GM23338 (cell line): ENCODE data around the gene TIMM9. TPM values are rescaled to one million over a fixed set of nuclear protein-coding genes. Genes with fewer than 3 reads are reported as not detected.

Source experiments
- ATAC-seq: fragments of 200-7000 bp; cut with Tn5 transposase; 3 replicates; pipeline ENCODE4 v1.9.1; 2020
- DNase-seq: peaks from one replicate; pipeline ENCODE4 v3.0.0-alpha.2; 2015; ENCODE audit warnings: low spot score
- H2AFZ ChIP-seq: fragments of 200-600 bp; sonication (generic); 2 replicates; pipeline ENCODE4 v1.8.0; 2016; ENCODE audit warnings: antibody characterized with exemption, mild to moderate bottlenecking, moderate library complexity
- H3F3A ChIP-seq: fragments of 200-600 bp; sonication (generic); replicated peaks from 2 replicates; pipeline ENCODE4 v1.8.0; 2017; ENCODE audit warnings: antibody characterized with exemption, mixed run types, low read depth
- H3K27ac ChIP-seq: fragments of 200-600 bp; sonication (generic); 2 replicates; pipeline ENCODE4 v1.6.1; 2016; ENCODE audit warnings: low read depth
- H3K27me3 ChIP-seq: fragments of 200-600 bp; sonication (generic); 2 replicates; pipeline ENCODE4 v1.8.0; 2016; ENCODE audit warnings: mild to moderate bottlenecking, mixed run types, moderate library complexity; ENCODE audit not compliant: insufficient read depth
- H3K36me3 ChIP-seq: fragments of 200-600 bp; sonication (generic); 2 replicates; pipeline ENCODE4 v1.8.0; 2016; ENCODE audit warnings: mild to moderate bottlenecking; ENCODE audit not compliant: insufficient read depth
- H3K4me1 ChIP-seq: fragments of 200-600 bp; sonication (generic); 2 replicates; pipeline ENCODE4 v1.8.0; 2016; ENCODE audit warnings: mild to moderate bottlenecking, moderate library complexity; ENCODE audit not compliant: insufficient read depth
- H3K4me2 ChIP-seq: fragments of 200-600 bp; sonication (generic); 2 replicates; pipeline ENCODE4 v1.7.1; 2017; ENCODE audit warnings: mixed run types
- H3K4me3 ChIP-seq: fragments of 200-600 bp; sonication (generic); 2 replicates; pipeline ENCODE4 v1.6.1; 2016; ENCODE audit warnings: mixed run types
- H3K79me2 ChIP-seq: fragments of 200-600 bp; sonication (generic); replicated peaks from 2 replicates; pipeline ENCODE4 v1.8.0; 2017; ENCODE audit warnings: mild to moderate bottlenecking; ENCODE audit not compliant: insufficient read depth
- H3K9me2 ChIP-seq: fragments of 200-600 bp; sonication (generic); 2 replicates; pipeline ENCODE4 v1.8.0; 2017; ENCODE audit not compliant: insufficient read depth
- H4K20me1 ChIP-seq: fragments of 200-600 bp; sonication (generic); replicated peaks from 2 replicates; pipeline ENCODE4 v1.8.0; 2017; ENCODE audit warnings: mild to moderate bottlenecking; ENCODE audit not compliant: insufficient read depth
- H3K27ac Mint-ChIP-seq: 2 replicates; pipeline ENCODE4 v1.8.0; 2020; ENCODE audit warnings: inconsistent platforms, mild to moderate bottlenecking, moderate library complexity, mixed read lengths
- H3K27me3 Mint-ChIP-seq: 3 replicates; pipeline ENCODE4 v1.8.0; 2022; ENCODE audit warnings: low read depth, mild to moderate bottlenecking, moderate library complexity, mixed read lengths, inconsistent platforms; ENCODE audit not compliant: insufficient read depth, poor library complexity
- H3K36me3 Mint-ChIP-seq: 3 replicates; pipeline ENCODE4 v1.8.0; 2021; ENCODE audit warnings: low read depth, mild to moderate bottlenecking, inconsistent platforms, moderate library complexity, mixed read lengths
- H3K4me1 Mint-ChIP-seq: 3 replicates; pipeline ENCODE4 v1.8.0; 2020; ENCODE audit warnings: mild to moderate bottlenecking, inconsistent platforms, mixed read lengths
- H3K4me3 Mint-ChIP-seq: 3 replicates; pipeline ENCODE4 v1.8.0; 2021; ENCODE audit warnings: moderate library complexity, mild to moderate bottlenecking, inconsistent platforms, mixed read lengths
- H3K9me3 Mint-ChIP-seq: 3 replicates; pipeline ENCODE4 v1.8.0; 2020; ENCODE audit warnings: moderate library complexity, mild to moderate bottlenecking, inconsistent platforms, mixed read lengths
- CREB1 ChIP-seq: fragments of 250-450 bp; sonication (Bioruptor Pico); IDR thresholded peaks from 2 replicates; pipeline ENCODE4 v1.5.0; 2020; ENCODE audit warnings: low read depth, mild to moderate bottlenecking, moderate library complexity
- EZH2 ChIP-seq: fragments of 200-600 bp; sonication (generic); IDR thresholded peaks from one replicate; pipeline ENCODE4 v1.8.0; 2017; ENCODE audit warnings: antibody characterized with exemption, mild to moderate bottlenecking, low read depth; ENCODE audit not compliant: unreplicated experiment
- EZH2phosphoT487 ChIP-seq: fragments of 200-600 bp; sonication (generic); IDR thresholded peaks from one replicate; pipeline ENCODE4 v1.8.1; 2018; ENCODE audit warnings: antibody characterized with exemption; ENCODE audit not compliant: unreplicated experiment
- NANOG ChIP-seq: IDR thresholded peaks from 2 replicates; pipeline ENCODE4 v1.6.1; 2016; ENCODE audit warnings: antibody characterized with exemption, borderline replicate concordance
- POLR2AphosphoS5 ChIP-seq: IDR thresholded peaks from 2 replicates; pipeline ENCODE4 v1.6.1; 2016; ENCODE audit warnings: antibody characterized with exemption, low read depth
- STAT1 ChIP-seq: IDR thresholded peaks from one replicate; pipeline ENCODE4 v1.6.1; 2016; ENCODE audit warnings: antibody characterized with exemption; ENCODE audit not compliant: unreplicated experiment
- ZNF114 ChIP-seq: fragments of 250-450 bp; sonication (Bioruptor Pico); IDR thresholded peaks from 2 replicates; pipeline ENCODE4 v1.5.0; 2020; ENCODE audit warnings: mild to moderate bottlenecking, moderate library complexity
- ZNF331 ChIP-seq: fragments of 250-450 bp; sonication (Bioruptor Pico); IDR thresholded peaks from 2 replicates; pipeline ENCODE4 v1.5.0; 2020; ENCODE audit warnings: low read depth, mild to moderate bottlenecking, moderate library complexity
- polyA plus RNA-seq: library from polyadenylated mRNA; unstranded; fragments of >200 nt; fragmentation: Nextera tagmentation; extraction: Ambion mirVana; gene quantifications from 2 replicates; pipeline ENCODE4 v1.2.1, GENCODE V29; 2016
- total RNA-seq: library from RNA; depleted of rRNA; stranded (reverse); fragments of >200 nt; shearing (Covaris generic); gene quantifications from 2 replicates; pipeline ENCODE4 v1.2.3, GENCODE V29; 2014
- TF ChIP-seq, protein P1 (sequence below), 2 experiments: fragments of 200-600 bp in 1 of 2; sonication (generic) in 1 of 2; conservative IDR thresholded peaks; 2 replicates each; pipeline versions ENCODE4 v1.5.1 to v1.6.1; 2016 to 2017; ENCODE audit warnings: antibody characterized with exemption in 2 of 2, low read depth in 2 of 2, mild to moderate bottlenecking in 2 of 2, moderate library complexity in 1 of 2
- TF ChIP-seq, protein P2 (sequence below): IDR thresholded peaks from one replicate; pipeline ENCODE4 v1.6.1; 2018; ENCODE audit warnings: antibody characterized with exemption; ENCODE audit not compliant: unreplicated experiment
- TF ChIP-seq, protein P3 (sequence below): IDR thresholded peaks from 2 replicates; pipeline ENCODE4 v1.6.1; 2016; ENCODE audit warnings: antibody characterized with exemption
- TF ChIP-seq, protein P4 (sequence below): fragments of 250-450 bp; sonication (Bioruptor Pico); IDR thresholded peaks from 2 replicates; pipeline ENCODE4 v1.5.0; 2020; ENCODE audit warnings: mild to moderate bottlenecking, moderate library complexity

Gene TIMM9
- total and polyA plus RNA-seq, 2 experiments from 2014 or later, result 40.3 to 146 TPM

DNA sequence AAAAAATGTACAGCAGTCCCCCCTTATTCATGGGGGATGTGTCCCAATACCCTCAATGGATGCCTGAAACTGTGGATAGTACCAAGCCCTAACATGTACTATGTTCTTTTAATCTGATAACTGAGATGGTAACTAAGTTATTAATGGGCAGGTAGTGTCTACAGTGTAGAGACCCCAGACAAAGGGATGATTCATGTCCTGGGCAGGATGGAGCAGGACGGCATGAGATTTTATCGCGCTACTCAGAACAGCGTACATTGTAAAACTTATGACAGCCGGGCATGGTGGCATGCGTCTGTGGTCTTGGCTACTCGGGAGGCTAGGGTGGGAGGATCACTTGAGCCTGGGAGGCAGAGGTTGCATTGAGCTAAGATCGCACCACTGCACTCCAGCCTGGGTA is 37.3 kb upstream of the TIMM9 start:
- peaks cover 5% of the 10 kb centered on the region for H3K27me3 Mint-ChIP-seq
- ATAC-seq (no peak), DNase-seq (no peak)
- Histone ChIP-seq H3K4me3 (no peak overlapping the region), H3K27ac (no peak overlapping the region), H3K9me2 (no peaks in the 10 kb centered on the region), H3K4me1 (no peaks in the 10 kb centered on the region), H3K4me2 (no peak overlapping the region), H3K36me3 (no peaks in the 10 kb centered on the region), H3F3A (no peaks in the 10 kb centered on the region), H3K79me2 (no peaks in the 10 kb centered on the region), H3K27me3 (no peaks in the 10 kb centered on the region), H4K20me1 (no peaks in the 10 kb centered on the region), H2AFZ (no peak overlapping the region)
- H3K4me3 Mint-ChIP-seq, result no peak overlapping the region
- H3K9me3 Mint-ChIP-seq, result no peaks in the 10 kb centered on the region
- peaks cover 21% of the 10 kb centered on the region; the same call in 2 of the 3 replicates for H3K36me3 Mint-ChIP-seq
- TF ChIP-seq EZH2 (no peak), EZH2phosphoT487 (no peak), ZNF331 (CRISPR knock-in tag) (no peak), POLR2AphosphoS5 (no peak), CREB1 (no peak), STAT1 (no peak), NANOG (no peak), ZNF114 (CRISPR knock-in tag) (no peak)
- TF ChIP-seq, protein P1, sequence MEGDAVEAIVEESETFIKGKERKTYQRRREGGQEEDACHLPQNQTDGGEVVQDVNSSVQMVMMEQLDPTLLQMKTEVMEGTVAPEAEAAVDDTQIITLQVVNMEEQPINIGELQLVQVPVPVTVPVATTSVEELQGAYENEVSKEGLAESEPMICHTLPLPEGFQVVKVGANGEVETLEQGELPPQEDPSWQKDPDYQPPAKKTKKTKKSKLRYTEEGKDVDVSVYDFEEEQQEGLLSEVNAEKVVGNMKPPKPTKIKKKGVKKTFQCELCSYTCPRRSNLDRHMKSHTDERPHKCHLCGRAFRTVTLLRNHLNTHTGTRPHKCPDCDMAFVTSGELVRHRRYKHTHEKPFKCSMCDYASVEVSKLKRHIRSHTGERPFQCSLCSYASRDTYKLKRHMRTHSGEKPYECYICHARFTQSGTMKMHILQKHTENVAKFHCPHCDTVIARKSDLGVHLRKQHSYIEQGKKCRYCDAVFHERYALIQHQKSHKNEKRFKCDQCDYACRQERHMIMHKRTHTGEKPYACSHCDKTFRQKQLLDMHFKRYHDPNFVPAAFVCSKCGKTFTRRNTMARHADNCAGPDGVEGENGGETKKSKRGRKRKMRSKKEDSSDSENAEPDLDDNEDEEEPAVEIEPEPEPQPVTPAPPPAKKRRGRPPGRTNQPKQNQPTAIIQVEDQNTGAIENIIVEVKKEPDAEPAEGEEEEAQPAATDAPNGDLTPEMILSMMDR (conservative IDR thresholded peaks at IDR 0.05; ENCODE audit: low read depth in 2 of 2), result no peak
- TF ChIP-seq, protein P2, sequence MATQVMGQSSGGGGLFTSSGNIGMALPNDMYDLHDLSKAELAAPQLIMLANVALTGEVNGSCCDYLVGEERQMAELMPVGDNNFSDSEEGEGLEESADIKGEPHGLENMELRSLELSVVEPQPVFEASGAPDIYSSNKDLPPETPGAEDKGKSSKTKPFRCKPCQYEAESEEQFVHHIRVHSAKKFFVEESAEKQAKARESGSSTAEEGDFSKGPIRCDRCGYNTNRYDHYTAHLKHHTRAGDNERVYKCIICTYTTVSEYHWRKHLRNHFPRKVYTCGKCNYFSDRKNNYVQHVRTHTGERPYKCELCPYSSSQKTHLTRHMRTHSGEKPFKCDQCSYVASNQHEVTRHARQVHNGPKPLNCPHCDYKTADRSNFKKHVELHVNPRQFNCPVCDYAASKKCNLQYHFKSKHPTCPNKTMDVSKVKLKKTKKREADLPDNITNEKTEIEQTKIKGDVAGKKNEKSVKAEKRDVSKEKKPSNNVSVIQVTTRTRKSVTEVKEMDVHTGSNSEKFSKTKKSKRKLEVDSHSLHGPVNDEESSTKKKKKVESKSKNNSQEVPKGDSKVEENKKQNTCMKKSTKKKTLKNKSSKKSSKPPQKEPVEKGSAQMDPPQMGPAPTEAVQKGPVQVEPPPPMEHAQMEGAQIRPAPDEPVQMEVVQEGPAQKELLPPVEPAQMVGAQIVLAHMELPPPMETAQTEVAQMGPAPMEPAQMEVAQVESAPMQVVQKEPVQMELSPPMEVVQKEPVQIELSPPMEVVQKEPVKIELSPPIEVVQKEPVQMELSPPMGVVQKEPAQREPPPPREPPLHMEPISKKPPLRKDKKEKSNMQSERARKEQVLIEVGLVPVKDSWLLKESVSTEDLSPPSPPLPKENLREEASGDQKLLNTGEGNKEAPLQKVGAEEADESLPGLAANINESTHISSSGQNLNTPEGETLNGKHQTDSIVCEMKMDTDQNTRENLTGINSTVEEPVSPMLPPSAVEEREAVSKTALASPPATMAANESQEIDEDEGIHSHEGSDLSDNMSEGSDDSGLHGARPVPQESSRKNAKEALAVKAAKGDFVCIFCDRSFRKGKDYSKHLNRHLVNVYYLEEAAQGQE, result no peak
- TF ChIP-seq, protein P3, sequence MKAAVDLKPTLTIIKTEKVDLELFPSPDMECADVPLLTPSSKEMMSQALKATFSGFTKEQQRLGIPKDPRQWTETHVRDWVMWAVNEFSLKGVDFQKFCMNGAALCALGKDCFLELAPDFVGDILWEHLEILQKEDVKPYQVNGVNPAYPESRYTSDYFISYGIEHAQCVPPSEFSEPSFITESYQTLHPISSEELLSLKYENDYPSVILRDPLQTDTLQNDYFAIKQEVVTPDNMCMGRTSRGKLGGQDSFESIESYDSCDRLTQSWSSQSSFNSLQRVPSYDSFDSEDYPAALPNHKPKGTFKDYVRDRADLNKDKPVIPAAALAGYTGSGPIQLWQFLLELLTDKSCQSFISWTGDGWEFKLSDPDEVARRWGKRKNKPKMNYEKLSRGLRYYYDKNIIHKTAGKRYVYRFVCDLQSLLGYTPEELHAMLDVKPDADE, result no peak
- TF ChIP-seq, protein P4, sequence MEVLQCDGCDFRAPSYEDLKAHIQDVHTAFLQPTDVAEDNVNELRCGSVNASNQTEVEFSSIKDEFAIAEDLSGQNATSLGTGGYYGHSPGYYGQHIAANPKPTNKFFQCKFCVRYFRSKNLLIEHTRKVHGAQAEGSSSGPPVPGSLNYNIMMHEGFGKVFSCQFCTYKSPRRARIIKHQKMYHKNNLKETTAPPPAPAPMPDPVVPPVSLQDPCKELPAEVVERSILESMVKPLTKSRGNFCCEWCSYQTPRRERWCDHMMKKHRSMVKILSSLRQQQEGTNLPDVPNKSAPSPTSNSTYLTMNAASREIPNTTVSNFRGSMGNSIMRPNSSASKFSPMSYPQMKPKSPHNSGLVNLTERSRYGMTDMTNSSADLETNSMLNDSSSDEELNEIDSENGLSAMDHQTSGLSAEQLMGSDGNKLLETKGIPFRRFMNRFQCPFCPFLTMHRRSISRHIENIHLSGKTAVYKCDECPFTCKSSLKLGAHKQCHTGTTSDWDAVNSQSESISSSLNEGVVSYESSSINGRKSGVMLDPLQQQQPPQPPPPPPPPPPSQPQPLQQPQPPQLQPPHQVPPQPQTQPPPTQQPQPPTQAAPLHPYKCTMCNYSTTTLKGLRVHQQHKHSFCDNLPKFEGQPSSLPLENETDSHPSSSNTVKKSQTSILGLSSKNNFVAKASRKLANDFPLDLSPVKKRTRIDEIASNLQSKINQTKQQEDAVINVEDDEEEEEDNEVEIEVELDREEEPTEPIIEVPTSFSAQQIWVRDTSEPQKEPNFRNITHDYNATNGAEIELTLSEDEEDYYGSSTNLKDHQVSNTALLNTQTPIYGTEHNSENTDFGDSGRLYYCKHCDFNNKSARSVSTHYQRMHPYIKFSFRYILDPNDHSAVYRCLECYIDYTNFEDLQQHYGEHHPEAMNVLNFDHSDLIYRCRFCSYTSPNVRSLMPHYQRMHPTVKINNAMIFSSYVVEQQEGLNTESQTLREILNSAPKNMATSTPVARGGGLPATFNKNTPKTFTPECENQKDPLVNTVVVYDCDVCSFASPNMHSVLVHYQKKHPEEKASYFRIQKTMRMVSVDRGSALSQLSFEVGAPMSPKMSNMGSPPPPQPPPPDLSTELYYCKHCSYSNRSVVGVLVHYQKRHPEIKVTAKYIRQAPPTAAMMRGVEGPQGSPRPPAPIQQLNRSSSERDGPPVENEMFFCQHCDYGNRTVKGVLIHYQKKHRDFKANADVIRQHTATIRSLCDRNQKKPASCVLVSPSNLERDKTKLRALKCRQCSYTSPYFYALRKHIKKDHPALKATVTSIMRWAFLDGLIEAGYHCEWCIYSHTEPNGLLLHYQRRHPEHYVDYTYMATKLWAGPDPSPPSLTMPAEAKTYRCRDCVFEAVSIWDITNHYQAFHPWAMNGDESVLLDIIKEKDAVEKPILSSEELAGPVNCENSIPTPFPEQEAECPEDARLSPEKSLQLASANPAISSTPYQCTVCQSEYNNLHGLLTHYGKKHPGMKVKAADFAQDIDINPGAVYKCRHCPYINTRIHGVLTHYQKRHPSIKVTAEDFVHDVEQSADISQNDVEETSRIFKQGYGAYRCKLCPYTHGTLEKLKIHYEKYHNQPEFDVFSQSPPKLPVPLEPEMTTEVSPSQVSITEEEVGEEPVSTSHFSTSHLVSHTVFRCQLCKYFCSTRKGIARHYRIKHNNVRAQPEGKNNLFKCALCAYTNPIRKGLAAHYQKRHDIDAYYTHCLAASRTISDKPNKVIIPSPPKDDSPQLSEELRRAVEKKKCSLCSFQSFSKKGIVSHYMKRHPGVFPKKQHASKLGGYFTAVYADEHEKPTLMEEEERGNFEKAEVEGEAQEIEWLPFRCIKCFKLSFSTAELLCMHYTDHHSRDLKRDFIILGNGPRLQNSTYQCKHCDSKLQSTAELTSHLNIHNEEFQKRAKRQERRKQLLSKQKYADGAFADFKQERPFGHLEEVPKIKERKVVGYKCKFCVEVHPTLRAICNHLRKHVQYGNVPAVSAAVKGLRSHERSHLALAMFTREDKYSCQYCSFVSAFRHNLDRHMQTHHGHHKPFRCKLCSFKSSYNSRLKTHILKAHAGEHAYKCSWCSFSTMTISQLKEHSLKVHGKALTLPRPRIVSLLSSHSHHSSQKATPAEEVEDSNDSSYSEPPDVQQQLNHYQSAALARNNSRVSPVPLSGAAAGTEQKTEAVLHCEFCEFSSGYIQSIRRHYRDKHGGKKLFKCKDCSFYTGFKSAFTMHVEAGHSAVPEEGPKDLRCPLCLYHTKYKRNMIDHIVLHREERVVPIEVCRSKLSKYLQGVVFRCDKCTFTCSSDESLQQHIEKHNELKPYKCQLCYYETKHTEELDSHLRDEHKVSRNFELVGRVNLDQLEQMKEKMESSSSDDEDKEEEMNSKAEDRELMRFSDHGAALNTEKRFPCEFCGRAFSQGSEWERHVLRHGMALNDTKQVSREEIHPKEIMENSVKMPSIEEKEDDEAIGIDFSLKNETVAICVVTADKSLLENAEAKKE (CRISPR knock-in tag), result no peak
- no peak overlapping the region for H3K27ac Mint-ChIP-seq
- no peaks in the 10 kb centered on the region for H3K4me1 Mint-ChIP-seq
